ENCODE measurements around the gene DUSP18.
A peak's percentile ranks its signal among the peaks of the same experiment; 100 is the strongest.
"Not testable (repeated sequence)": the region's sequence is repeated elsewhere in the genome, so short reads cannot be mapped to it uniquely, and the experiment has no call there.

DUSP18 gene

DNA sequence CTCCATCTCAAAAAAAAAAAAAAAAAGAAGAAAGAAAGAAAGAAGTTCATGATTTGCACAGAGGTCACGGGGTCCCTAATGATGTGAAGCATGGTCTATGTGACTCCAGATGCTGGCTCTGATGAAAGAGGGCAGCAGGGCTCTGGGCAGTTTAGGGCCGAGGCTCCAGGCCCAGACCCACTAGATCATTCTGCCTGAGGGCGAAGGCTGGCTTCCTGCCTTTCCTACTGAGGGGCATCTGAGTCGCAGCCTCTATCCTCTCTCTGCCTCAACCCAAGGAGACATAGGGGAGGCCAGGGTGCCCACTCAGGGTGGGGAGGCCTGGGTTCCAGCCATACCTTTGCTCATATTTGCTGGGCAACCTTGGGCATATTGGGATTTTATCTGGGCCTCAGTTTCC, 27.3 kb downstream of the DUSP18 start:
- no peak for DNase-seq (ENCODE audit: low spot score)

DNA sequence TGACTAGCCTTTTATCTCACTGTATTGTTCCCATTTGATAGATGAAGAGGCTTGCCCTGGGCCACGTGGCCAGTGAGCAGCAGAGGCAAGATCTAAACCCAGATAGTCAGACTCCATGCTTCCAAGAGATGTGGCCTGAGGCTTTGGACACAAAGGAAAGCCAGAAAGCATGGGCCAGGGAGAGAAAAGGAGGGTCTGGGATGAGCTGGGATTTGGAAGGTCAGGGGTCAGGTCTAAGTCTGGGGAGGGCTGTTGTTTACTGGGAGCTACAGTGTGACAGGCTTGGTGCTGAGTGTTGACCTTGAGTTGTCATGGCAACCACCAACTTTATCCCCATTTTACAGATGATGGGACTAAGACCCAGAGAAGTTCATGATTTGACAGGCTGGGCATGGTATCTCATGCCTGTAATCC, 30.0 kb downstream of the DUSP18 start:
- DNase-seq (ENCODE audit: low spot score): no peak

DNA sequence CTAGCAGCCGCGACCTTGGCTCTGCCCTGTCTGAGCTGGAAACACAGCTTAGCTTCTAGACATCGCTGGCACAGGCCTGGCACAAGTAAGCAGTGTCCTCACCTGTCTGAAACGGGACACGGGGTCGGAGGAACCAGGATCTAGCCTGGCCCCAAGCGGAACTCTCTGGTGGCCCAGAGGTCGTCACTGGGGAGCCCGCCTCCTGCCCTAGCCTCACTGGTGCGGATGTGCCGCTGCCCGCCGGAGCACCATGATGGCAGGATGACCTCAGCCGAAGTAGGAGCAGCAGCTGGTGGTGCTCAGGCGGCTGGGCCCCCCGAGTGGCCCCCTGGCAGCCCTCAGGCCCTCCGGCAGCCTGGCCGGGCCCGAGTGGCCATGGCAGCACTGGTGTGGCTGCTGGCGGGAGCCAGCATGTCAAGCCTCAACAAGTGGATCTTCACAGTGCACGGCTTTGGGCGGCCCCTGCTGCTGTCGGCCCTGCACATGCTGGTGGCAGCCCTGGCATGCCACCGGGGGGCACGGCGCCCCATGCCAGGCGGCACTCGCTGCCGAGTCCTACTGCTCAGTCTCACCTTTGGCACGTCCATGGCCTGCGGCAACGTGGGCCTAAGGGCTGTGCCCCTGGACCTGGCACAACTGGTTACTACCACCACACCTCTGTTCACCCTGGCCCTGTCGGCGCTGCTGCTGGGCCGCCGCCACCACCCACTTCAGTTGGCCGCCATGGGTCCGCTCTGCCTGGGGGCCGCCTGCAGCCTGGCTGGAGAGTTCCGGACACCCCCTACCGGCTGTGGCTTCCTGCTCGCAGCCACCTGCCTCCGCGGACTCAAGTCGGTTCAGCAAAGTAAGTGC, 31.2 kb downstream of the DUSP18 start:
- no peak for DNase-seq (ENCODE audit: low spot score)

DNA sequence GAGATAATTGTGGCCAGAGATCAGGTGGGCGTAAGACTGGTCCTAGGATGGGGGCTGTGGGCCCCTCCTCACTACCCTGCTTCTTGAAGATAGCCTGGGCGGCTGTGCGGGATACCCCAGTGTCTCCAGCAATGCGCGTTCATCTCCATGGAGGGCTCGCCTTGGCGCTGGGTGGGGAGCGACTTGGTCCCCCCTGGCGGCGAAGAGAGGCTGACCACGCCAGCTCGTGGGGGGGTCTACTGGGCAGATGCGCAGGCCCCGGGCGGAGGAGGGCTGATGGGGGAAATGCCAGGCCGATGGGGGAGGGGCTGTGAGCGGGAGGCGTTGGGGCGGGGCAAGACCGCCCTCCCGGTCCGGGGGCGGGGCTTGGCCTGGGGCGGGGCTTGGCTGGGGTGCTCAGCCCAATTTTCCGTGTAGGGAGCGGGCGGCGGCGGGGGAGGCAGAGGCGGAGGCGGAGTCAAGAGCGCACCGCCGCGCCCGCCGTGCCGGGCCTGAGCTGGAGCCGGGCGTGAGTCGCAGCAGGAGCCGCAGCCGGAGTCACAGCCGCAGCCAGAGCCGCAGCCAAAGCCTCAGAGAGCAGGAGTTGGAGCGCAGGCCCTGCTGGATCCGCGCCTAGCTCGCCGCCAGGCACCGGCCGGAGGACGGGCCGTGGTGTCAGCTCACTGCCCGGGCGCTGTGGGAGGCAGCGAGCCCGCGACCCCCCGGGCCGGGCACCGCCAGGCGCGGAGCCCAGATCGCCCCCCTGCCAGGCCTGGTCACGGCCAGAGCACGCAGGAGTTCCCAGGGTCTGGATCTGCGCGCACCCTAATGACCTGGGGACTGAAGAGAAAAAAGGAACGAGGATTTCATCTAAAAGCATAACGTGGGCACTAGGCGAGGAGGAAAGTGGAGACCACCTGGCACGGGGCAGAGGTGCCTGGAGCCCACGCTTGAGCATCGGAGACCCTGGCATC, 32.1 kb downstream of the DUSP18 start, which contains the start of gene SLC35E4:
Gene SLC35E4 (plus strand): TSS at position 509 of the 953 bp plus-strand sequence. CDS start 670 bp downstream, outside the sequence.
- DNase-seq (ENCODE audit: low spot score): peak; percentile 96

DNA sequence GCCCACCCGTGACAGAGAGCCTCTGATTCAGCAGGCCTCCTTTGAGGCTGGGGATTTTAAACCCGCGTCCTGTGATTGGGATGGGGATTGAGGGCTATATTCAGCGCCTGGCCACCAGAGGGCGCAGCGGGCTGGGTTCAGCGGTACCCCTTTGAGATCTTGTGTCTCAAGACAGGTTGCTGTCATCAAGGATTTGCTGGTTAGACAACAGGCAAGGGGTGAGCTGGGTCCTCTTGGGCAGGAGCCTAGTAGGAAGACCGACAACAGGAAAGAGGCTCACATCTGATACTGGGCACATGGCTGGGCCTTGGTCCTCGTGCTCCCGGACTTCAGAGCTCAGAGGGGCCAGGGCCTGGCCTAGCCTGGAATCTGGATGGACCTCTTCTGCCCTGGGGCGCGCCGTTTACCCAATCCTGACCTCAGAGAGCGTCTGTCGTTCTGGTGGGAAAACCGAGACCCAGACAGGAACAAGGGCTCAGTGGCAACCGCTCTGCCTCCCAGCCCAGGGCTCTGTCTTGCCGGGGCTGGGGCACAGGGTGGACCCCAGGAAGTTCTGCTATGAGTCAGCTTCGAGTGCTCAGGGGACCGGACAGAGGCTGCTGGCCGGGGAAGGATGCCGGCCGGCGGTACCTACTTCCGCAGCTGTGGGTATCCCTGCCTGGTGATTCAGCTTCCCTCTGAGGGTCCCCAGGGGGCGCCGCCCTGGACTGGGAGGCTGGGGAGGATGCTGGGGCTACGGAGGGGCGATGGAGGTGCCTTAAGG, 33.0 kb downstream of the DUSP18 start:
- peak; percentile 93 for DNase-seq (ENCODE audit: low spot score)

DNA sequence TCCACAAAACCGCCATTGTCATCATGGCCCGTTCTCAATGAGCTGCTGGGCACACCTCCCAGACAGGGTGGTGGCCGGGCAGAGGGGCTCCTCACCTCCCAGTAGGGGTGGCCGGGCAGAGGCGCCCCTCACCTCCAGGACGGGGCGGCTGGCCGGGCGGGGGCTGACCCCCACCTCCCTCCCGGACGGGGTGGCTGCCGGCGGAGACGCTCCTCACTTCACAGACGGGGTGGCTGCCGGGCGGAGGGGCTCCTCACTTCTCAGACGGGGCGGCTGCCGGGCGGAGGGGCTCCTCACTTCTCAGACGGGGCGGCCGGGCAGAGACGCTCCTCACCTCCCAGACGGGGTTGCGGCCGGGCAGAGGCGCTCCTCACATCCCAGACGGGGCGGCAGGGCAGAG, 36.2 kb downstream of the DUSP18 start:
- DNase-seq (ENCODE audit: low spot score): not testable (repeated sequence)

DNA sequence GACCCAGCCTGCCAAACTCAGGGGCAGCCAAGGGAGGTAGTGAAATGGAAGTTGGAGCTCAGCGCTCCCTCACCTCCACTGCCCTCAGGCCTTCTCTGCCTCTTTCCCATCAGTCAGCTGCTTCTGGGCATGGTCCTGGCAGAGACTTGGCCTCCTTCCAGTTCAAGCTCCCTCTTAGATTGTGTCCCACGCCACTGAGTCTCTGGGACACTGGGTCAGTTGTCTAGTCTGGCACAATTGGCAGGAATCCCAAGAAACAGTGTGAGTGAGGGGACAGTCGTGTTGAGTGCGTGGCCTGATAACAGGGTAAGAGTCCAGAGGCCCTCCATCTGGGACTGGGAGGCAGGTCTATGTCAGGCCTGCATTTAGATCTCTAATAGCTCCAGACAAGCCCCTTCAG, 39.2 kb downstream of the DUSP18 start:
- DNase-seq (ENCODE audit: low spot score): no peak

DNA sequence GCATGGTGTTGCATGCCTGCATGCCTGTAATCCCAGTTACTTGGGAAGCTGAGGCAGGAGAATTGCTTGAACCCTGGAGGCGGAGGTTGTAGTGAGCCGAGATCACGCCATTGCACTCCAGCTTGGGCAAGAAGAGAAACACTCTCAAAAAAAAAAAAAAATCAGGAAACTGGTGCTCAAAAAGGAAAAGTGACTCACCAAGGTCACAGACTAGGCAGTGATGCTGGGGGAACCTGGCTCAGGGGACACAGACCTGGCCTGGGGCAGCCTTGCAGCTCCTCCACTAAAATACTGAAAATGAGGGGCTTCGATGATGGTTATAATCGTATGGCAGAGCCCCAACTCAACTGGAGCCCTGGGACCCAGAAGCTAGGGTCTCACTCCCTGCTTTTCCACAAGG, 40.2 kb downstream of the DUSP18 start:
- no peak for DNase-seq (ENCODE audit: low spot score)

DNA sequence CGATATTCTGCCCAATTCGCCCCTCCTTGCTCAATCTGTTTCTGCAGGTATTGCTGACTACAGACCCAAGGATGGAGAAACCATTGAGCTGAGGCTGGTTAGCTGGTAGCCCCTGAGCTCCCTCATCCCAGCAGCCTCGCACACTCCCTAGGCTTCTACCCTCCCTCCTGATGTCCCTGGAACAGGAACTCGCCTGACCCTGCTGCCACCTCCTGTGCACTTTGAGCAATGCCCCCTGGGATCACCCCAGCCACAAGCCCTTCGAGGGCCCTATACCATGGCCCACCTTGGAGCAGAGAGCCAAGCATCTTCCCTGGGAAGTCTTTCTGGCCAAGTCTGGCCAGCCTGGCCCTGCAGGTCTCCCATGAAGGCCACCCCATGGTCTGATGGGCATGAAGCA, 41.3 kb downstream of the DUSP18 start:
- no peak for DNase-seq (ENCODE audit: low spot score)

DNA sequence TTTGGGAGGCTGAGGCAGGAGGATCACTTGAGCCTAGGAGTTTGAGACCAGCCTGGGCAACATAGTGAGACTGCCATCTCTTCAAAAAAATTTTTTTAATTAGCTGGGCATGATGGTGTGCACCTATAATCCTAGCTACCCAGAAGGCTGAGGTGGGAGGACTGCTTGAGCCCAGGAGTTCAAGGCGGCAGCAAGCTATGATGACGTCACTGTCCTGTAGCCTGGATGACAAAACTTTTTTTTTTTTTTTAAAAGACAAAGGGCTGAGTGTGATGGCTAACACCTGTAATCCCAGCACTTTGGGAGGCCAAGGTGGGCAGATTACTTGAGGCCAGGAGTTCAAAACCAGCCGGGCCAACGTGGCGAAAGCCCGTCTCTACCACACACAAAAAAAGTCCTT, 47.8 kb downstream of the DUSP18 start:
- DNase-seq (ENCODE audit: low spot score): not testable (repeated sequence)

DNA sequence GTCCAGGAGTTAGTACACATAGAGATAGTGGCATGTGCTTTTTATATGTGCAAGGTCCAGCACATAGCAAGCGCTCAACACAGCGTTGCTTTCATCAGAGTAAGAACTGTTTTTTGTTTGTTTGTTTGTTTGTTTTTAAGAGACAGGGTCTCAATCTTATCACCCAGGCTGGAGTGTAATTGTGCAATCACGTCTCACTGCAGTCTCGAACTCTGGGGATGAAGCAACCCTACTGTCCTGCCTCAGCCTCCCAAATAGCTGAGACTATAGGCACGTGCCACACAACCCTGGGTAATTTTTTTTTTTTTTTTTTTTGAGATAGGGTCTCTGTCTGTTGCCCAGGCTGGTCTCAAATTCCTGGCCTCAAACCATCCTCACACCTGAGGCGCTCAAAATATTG, 49.9 kb downstream of the DUSP18 start:
- DNase-seq (ENCODE audit: low spot score): no peak

DNA sequence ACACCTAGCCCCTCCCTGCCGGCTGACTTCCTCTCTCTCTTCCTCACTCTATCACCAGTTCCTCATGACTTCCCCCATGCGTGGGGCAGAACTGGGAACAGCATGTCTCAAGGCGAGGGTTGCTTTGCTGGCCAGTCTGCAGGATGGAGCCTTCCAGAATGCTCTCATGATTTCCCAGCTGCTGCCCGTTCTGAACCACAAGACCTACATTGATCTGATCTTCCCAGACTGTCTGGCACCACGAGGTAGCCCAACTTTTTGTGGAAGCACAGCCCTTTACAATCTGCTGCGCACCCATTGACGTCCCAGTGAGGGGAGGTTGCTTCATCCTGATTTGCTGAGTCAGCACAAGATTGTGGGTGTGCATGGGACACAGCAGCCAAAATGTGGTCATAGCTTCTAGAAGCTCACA, 52.1 kb downstream of the DUSP18 start:
- no peak for DNase-seq (ENCODE audit: low spot score)

DNA sequence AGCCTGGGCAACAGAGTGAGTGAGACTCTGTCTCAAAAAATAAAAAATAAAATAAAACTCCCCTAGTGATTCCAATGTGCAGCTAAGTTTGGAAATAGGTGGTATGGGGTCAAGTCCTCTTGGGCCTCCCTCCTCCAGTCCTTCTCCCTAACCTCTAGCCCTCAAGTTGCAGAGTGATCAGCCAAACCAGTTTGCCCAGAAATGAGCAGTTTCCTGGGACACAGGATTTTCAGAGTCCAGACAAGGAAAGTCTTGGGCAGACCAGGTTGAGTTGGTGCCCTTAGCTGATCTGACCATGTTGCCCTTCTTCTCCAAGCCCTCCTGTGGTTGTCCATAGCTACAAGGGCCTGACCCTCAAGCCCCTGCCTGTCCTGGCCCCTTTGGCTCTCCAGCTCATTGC, 52.8 kb downstream of the DUSP18 start:
- no peak for DNase-seq (ENCODE audit: low spot score)

DNA sequence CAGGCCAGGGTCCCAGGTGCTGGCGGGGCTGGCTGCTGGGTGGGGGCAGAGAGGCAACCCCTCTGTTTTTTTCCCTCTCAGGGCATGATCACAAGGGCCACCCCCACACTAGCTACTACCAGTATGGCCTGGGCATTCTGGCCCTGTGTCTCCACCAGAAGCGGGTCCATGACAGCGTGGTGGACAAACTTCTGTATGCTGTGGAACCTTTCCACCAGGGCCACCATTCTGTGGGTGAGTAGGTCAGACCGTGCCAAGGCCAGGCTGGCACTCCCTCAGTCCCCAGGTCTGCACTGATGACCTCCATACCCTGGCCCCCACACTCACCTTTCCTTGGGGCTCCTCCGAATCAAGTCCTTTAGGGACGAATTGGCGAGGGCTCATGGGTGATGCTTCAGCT, 53.4 kb downstream of the DUSP18 start:
- DNase-seq (ENCODE audit: low spot score): no peak

DNA sequence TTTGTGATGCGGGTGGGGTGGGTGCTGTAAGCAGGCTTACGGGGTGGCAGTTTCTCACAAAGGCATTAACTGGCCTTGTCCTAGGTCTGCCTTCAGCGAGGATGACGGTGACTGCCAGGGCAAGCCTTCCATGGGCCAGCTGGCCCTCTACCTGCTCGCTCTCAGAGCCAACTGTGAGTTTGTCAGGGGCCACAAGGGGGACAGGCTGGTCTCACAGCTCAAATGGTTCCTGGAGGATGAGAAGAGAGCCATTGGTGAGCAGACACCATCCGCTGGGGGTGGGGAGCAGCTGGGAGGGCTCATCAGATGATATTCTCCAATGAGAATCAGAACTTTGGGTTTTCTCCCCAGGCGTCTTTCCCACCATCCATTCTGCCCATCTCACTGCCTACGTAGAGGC, 54.9 kb downstream of the DUSP18 start:
- DNase-seq (ENCODE audit: low spot score): no peak

Measured in activated CD4-positive, alpha-beta T cell treated with anti-CD3 and anti-CD28 coated beads, Interleukin-2, Interleukin-4, amounts not matched to agents 100 ng/mL and 50 ng/mL, durations not matched to agents 16 hours and 8 hours (primary cell).